CD4-positive, alpha-beta T cell (primary cell): ENCODE results near the gene TSTD1. TPM values are rescaled to one million over a fixed set of nuclear protein-coding genes. Genes with fewer than 3 reads are reported as not detected.
A peak's percentile ranks its signal among the peaks of the same experiment; 100 is the strongest.

ENCODE experiments used
- ATAC-seq: fragments of 200-7000 bp; cut with Tn5 transposase; one replicate; pipeline ENCODE4 v1.10.0; 2022; ENCODE audit warnings: mild to moderate bottlenecking; ENCODE audit not compliant: poor library complexity
- CTCF ChIA-PET: fragments of 350-600 bp; sonication (Branson Sonifier 250); formaldehyde crosslinking; loops from one replicate; lab custom pipeline; 2021; ENCODE audit warnings: antibody characterized with exemption, inconsistent platforms; lab: Charles Lee
- POLR2A ChIA-PET: fragments of 350-600 bp; sonication (Branson Sonifier 250); formaldehyde crosslinking; loops from one replicate; lab custom pipeline; 2021; ENCODE audit warnings: antibody characterized with exemption, inconsistent platforms; lab: Charles Lee
- DNase-seq, 14 experiments: peaks; one replicate each; pipeline ENCODE4 v3.0.0-alpha.2; 2013 to 2020; ENCODE audit warnings: mixed read lengths in 2 of 14
- H3K27ac ChIP-seq, 2 donors: one replicate each; pipeline versions ENCODE4 v1.5.1 to v1.7.0; 2013; ENCODE audit warnings: low read length in 2 of 2, low read depth in 1 of 2, mild to moderate bottlenecking in 1 of 2
- H3K27me3 ChIP-seq, 2 experiments: 1 replicate in 1 of 2; 2 replicates in 1 of 2; pipeline versions ENCODE4 v1.6.1 to v1.7.0; 2013; ENCODE audit warnings: low read length in 2 of 2, control low read depth in 1 of 2, mild to moderate bottlenecking in 1 of 2, moderate library complexity in 1 of 2; ENCODE audit not compliant: insufficient read depth in 2 of 2, control insufficient read depth in 1 of 2
- H3K36me3 ChIP-seq: one replicate; pipeline ENCODE4 v1.6.1; 2013; ENCODE audit warnings: low read length, control low read depth; ENCODE audit not compliant: insufficient read depth
- H3K4me1 ChIP-seq: one replicate; pipeline ENCODE4 v1.6.1; 2013; ENCODE audit warnings: low read length, control low read depth; ENCODE audit not compliant: insufficient read depth
- H3K4me3 ChIP-seq: one replicate; pipeline ENCODE4 v1.5.1; 2013; ENCODE audit warnings: mild to moderate bottlenecking, low read length, moderate library complexity
- H3K9me3 ChIP-seq, 2 experiments: 1 replicate in 1 of 2; 2 replicates in 1 of 2; pipeline versions ENCODE4 v1.6.1 to v1.7.0; 2013; ENCODE audit warnings: low read length in 2 of 2, mild to moderate bottlenecking in 2 of 2, control low read depth in 1 of 2, moderate library complexity in 1 of 2; ENCODE audit not compliant: control insufficient read depth in 1 of 2, insufficient read depth in 1 of 2
- H3K27ac Mint-ChIP-seq: one replicate; pipeline ENCODE4 v1.8.0; 2020; ENCODE audit warnings: mixed read lengths
- H3K27me3 Mint-ChIP-seq: one replicate; pipeline ENCODE4 v1.8.0; 2021; ENCODE audit warnings: mixed read lengths
- H3K36me3 Mint-ChIP-seq: one replicate; pipeline ENCODE4 v1.8.0; 2021; ENCODE audit warnings: low read depth, mixed read lengths
- H3K4me1 Mint-ChIP-seq: one replicate; pipeline ENCODE4 v1.8.0; 2021; ENCODE audit warnings: low read depth, mixed read lengths
- H3K4me3 Mint-ChIP-seq: one replicate; pipeline ENCODE4 v1.8.0; 2020; ENCODE audit warnings: mild to moderate bottlenecking, mixed read lengths
- H3K9me3 Mint-ChIP-seq: one replicate; pipeline ENCODE4 v1.8.0; 2020; ENCODE audit warnings: mixed read lengths
- intact Hi-C, 2 experiments: fragments of 100-400 bp; cut with DNase I in 1 of 2; cut with micrococcal nuclease in 1 of 2; formaldehyde crosslinking; loops; one replicate each; pipeline versions ENCODE4 v1.15.1 to v1.9.0; 2023 to 2025; cut with DNase I, micrococcal nuclease
- total RNA-seq, 174 experiments: library from RNA in 2 of 174; stranded (reverse) in 2 of 174; gene quantifications; one replicate each; pipeline ENCODE4 v1.2.3 and lab custom pipeline; 2021 to 2026
- TF ChIP-seq, protein P1 (sequence below): fragments of 200-600 bp; IDR thresholded peaks from one replicate; pipeline ENCODE4 v1.8.0; 2022; ENCODE audit warnings: antibody characterized with exemption, mild to moderate bottlenecking

TSTD1 gene
- total RNA-seq, 2 experiments from 2014 or later = 38.0 to 40.3 TPM

DNA sequence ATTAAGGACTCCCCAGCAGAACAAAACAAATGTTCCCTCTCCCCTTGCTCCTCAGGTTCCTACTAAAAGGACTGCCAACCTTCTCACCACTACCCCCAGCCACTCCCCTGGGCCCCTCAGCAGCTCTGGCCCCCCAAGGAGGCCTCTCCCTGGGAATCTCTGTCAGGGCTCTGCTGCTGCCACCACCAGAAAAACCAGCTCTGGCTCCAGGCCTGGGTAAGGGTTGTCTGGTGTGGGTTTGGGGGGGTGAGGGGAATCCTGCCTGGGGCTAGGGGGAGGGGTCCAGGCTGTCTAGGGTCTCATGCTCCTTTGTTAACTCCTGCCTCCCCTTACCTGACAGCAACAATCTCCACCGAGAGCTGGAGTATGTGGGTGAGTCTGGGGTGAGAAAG lies 45.8 kb upstream of the TSTD1 start:
- Mint-ChIP-seq H3K4me1 (no peaks in the 10 kb centered on the region), H3K4me3 (no peak overlapping the region), H3K9me3 (no peaks in the 10 kb centered on the region), H3K36me3 (no peaks in the 10 kb centered on the region), H3K27ac (no peak overlapping the region), H3K27me3 (no peaks in the 10 kb centered on the region)
- TF ChIP-seq, protein P1, sequence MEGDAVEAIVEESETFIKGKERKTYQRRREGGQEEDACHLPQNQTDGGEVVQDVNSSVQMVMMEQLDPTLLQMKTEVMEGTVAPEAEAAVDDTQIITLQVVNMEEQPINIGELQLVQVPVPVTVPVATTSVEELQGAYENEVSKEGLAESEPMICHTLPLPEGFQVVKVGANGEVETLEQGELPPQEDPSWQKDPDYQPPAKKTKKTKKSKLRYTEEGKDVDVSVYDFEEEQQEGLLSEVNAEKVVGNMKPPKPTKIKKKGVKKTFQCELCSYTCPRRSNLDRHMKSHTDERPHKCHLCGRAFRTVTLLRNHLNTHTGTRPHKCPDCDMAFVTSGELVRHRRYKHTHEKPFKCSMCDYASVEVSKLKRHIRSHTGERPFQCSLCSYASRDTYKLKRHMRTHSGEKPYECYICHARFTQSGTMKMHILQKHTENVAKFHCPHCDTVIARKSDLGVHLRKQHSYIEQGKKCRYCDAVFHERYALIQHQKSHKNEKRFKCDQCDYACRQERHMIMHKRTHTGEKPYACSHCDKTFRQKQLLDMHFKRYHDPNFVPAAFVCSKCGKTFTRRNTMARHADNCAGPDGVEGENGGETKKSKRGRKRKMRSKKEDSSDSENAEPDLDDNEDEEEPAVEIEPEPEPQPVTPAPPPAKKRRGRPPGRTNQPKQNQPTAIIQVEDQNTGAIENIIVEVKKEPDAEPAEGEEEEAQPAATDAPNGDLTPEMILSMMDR = no peak
- ChIA-PET CTCF (interaction anchor here (0.7 to 1.1 kb wide), 2 partner anchors 13 to 200 kb away, joined by 3 to 6 read pairs; partner anchors contain the start of gene ITLN1), POLR2A (interaction anchor here (1.4 kb wide), 1 partner anchor 12 kb away, joined by 3 read pairs; no protein-coding TSS in a partner anchor)
- no peaks in the 10 kb centered on the region for H3K27me3 ChIP-seq
- no peaks in the 10 kb centered on the region for H3K36me3 ChIP-seq
- ATAC-seq = no peak
- no peaks in the 10 kb centered on the region for H3K4me1 ChIP-seq
- H3K9me3 ChIP-seq = no peaks in the 10 kb centered on the region
- DNase-seq = no peak
- intact Hi-C loops = no loop called here
- H3K4me3 ChIP-seq = no peak overlapping the region
- H3K27ac ChIP-seq = no peak overlapping the region

DNA sequence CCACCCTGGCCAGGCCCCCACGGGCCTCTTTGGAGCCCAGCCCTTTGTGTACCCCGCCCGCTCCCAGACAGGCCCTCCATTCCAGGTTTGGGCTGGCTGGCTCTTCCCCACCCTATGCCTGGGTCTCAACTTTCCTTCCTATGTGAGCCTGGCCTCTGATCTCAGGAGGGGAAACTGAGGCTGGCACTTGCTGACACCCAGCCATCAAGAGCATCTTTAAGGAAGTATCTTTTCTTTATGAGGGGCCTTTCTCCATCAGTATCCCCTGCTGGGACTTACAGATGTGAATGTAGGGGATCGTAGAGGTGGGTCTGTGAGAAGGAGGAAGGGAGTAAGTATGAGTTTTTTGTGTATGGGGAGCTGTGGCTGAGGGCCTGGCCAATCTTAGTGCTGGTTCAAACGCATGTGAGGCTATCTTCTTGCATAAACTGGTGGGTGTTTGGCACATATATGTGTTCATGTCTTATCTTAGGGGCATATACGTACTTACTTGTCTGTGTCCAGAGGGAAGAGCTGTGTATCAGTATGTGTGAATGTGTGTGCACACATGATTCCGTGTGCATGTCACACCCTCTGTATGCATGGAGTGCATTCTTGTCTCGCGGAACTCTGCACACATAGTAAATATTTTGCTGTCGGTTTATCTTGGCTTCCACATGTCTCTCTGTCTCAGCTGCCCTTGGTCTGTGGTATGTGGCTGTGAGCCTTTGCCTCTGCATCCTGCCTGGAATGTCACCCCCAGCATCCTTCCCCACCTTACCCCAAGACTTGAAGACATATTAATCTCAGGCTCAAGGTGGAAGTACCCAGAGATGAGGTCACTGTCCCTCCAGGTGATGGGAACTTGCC lies 45.2 kb upstream of the TSTD1 start:
- no peak overlapping the region for H3K27ac Mint-ChIP-seq
- H3K9me3 Mint-ChIP-seq = no peaks in the 10 kb centered on the region
- H3K27me3 Mint-ChIP-seq = no peaks in the 10 kb centered on the region
- Histone ChIP-seq H3K4me3 (no peak overlapping the region), H3K9me3 (no peaks in the 10 kb centered on the region), H3K27me3 (no peaks in the 10 kb centered on the region), H3K36me3 (no peaks in the 10 kb centered on the region), H3K27ac (no peak overlapping the region), H3K4me1 (no peaks in the 10 kb centered on the region)
- H3K4me3 Mint-ChIP-seq = no peak overlapping the region
- POLR2A ChIA-PET = interaction anchor here (1.4 kb wide), 1 partner anchor 13 kb away, joined by 3 read pairs; no protein-coding TSS in a partner anchor
- H3K36me3 Mint-ChIP-seq = no peaks in the 10 kb centered on the region
- DNase-seq (no peak), ATAC-seq (no peak)
- intact Hi-C loops = no loop called here
- CTCF ChIA-PET = interaction anchor here (0.7 to 1.1 kb wide), 2 partner anchors 14 to 199 kb away, joined by 3 to 6 read pairs; partner anchors contain the start of gene ITLN1
- H3K4me1 Mint-ChIP-seq = no peaks in the 10 kb centered on the region
- TF ChIP-seq, protein P1 = no peak

DNA sequence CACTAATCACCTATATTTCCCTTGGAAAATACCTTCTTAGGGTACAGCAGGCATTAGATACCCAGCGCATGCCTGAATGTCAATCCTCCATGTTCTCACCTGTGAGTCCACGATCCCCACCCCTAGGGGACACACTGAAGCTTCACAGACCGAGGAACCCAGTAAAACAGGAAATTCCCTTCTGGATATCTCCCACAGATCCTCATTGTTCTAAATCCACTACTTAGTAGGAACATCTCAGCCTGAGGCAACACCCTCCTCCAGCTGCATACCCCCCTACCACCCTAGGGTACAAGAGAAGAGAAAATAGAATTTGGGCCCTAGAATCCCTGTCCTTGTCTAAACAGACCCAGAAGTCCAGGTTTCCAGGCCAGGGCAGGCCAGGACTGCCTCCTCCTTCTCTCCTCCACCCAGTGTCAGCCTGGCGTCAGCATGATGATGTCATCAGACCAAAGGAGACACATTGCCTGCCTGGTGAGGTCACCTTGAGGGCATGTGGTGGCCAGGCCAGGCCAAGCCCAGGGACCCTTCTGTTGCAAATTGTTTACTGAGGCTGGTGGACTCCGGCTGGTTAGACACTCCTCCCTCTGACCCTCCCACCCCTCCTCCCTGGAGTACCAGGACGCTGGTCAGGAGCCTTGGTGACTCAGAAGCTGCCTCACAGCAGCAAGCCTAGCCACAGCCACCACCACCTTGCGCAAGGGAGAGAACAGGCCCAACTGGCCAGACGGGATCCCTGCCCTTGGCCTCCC lies 44.4 kb upstream of the TSTD1 start:
- Histone ChIP-seq H3K4me1 (no peaks in the 10 kb centered on the region), H3K9me3 (no peaks in the 10 kb centered on the region), H3K4me3 (no peak overlapping the region), H3K27ac (no peak overlapping the region), H3K36me3 (no peaks in the 10 kb centered on the region), H3K27me3 (no peaks in the 10 kb centered on the region)
- DNase-seq (peak in 2 of 14 experiments; percentile 67 to 77), ATAC-seq (no peak)
- no peak overlapping the region for H3K27ac Mint-ChIP-seq
- no peaks in the 10 kb centered on the region for H3K27me3 Mint-ChIP-seq
- intact Hi-C loops = no loop called here
- TF ChIP-seq, protein P1 = no peak
- no peaks in the 10 kb centered on the region for H3K9me3 Mint-ChIP-seq
- CTCF ChIA-PET = interaction anchor here (1.3 kb wide), 1 partner anchor 14 kb away, joined by 4 read pairs; no protein-coding TSS in a partner anchor
- no peaks in the 10 kb centered on the region for H3K4me1 Mint-ChIP-seq
- POLR2A ChIA-PET = no interaction called here
- H3K36me3 Mint-ChIP-seq = no peaks in the 10 kb centered on the region
- no peak overlapping the region for H3K4me3 Mint-ChIP-seq
